ENCODE results near the gene IL22RA1.

The IL22RA1 gene

DNA sequence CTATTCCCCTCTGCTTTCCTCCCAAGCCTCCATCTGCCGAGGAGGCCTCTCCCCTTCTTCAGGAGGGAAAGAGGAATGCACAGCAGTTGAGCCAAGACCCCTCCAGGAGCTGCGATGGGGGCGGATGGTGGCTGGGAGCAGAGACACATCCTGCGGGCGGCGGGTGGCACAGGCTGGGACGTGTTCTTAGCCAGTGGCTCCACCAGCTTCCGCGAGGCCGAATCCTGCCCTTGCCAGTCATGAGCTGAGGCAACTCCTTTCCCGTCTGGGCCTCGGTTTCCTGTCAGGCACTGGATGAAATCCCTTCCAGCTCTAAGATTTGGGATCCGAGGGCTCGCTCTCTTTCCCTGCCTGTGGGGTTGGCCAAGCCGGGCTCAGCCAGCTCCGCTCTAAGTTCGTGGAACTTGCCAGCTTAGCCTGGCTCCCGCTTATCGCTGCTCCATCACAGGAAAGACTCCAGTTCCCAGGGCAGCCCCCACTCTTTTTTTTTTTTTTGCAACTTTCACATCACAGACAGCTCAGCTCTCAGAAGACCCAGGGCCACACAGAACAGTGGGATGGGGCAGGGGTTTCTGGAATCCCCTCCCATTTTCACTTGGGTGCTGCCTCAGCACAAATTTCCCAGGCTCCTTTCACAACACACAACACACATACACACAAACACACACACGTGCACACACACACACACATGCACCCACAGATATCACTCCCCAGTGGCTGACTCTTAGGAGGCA is 31.5 kb downstream of the IL22RA1 start:
- DNase-seq: no peak

DNA sequence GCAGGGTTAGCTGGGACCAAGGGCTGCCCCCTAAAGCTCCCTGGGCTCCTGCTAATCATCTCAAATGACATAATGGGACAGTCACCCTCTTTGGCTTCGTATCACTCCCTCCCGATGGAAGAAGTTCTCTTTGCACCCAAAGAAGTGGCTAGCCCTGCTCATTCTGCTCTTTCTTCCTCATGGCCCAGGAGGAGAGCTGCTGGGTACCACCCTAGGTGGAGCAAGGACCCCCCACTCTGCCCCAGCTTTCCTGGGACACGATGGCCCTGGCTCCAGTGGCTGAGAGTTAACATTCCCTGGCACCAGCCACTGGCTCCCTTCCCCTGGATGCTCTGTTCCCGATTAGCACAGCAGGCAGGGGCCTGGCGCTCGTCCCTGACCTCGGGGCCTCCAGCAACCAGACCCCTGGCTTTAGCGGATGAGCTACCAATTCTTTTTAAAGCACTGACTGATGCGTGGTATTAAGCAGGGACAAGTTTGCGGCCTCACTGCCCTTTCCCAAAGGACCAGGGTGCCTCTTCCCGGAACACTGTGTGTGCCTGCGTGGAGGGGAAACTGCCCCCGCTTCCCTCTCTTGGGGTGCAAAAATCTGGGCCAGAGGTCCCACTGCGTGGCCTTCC is 32.2 kb downstream of the IL22RA1 start:
- DNase-seq: no peak

DNA sequence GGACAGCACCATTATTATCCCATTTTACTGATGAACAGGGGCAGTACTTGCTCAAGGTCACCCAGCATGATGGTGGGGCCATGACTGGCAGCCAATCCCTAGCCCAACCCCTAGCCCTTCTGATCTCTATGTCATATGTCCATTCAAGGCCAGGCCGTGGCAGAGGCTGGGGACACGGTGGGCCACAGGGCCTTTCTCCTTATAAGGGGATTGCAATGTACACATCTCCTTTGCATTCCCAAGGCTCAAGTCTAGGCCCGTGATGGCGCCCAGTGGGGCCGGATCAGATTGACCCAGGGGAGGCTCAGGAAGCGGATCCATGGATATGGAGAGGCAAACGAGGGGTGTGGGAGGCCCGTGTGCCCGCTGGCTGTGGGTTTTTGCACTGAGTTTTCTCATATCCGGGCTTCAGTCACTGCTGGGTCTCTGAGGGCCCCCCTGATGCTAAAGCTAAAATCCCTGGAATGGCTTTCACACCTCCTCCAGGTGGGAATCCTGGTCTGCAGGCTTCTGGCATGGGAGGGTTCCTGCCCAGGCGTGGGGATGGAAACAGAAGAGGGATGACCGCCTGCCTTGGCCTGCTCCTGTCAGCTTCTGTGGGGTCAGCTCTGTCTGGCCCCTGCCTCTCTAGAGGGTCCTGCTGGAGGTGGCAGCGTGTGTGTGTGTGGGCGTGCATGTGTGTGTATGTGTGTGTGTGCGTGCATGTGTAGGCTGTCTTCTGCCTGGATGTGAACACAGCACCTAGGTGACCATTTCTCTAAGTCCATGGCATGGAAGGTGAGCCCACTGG is 33.1 kb downstream of the IL22RA1 start:
- no peak for DNase-seq

DNA sequence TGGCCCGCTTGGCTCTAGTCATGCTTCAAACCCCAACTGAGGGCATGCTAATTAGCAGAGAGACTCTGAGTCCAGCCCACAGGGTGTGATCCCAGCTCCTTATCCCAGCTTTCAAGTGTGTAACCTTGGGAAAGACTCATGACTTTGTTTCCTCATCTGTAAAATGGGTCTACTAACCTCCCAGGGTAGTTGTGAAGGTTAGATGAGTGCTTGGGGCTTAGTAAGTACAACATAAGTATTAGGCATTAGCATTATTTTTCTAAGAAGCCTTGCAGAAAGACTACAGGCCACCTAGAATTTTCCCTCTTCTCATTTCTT is 33.8 kb downstream of the IL22RA1 start:
- DNase-seq: no peak

DNA sequence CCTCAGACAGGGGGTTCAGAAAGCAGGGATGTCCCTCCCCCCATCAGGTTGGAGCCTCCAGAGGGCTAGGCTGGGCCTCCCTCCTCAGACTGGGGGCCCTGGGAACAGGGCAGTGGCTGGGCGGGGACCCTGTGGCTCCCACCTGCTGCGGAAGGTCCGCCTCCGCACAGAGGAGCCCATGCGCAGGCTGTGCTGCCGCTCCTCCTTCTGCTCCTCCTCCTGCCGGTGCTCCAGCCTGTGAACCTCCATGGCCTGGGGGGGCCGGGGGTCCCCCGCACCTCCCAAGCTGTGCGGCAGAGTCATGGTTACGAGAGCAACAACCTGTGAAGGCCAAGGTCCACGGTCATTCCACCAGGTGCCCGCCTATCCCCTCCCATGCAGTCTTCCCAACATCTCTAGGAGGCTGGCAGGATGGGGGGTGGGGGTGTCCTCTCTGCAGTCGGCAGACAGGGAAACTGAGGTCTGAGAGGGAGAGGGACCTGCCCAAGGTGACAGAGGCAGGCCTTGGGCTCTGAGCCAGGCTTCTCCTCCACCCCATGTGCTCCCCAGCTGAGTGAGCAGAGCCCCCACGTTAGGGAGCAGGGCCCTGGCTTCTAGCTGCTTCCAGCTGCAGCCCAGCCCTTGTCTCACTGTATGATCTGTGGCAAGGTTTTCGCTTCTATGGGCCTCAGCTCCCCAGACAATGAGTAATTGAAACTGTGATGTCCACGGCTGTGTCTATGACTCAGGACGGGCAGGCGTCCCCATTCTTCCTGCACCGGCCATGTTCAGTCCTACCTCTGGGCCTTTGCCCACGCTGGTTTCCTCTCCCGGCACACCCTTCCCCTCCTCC is 34.4 kb downstream of the IL22RA1 start:
- DNase-seq: no peak

DNA sequence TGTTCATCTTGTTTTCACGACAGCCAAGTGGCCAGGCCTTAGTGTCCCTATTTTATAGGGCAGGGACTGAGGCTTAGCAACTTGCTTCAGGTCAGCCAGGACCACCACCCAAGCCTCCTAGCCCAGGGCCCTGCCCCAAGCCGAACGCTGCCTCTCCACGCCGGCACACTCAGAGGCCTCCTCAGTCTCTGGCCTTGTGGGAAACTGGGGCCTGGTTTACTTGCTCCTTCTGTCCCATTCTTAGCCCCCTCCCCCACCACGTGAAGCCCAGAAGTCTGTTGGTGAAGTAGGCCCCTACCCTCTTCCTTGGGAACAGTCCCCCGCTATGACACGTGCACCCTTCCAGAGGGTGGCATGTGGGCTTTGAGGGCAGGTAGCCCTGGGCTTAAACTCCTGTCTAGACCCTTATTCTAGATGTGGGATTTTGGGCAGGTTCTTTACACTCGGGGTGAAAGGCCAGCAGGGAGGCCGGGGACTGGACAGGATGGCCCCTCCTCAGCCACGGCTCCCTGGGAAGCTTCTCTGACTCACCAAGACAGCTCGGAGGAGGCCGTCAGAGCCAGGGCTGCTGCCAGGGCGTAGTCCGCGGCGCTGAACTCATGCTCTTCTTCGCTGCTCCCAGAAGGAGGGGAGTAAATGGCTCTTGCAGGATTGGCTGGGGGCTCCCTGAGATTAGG is 35.3 kb downstream of the IL22RA1 start:
- DNase-seq: no peak

DNA sequence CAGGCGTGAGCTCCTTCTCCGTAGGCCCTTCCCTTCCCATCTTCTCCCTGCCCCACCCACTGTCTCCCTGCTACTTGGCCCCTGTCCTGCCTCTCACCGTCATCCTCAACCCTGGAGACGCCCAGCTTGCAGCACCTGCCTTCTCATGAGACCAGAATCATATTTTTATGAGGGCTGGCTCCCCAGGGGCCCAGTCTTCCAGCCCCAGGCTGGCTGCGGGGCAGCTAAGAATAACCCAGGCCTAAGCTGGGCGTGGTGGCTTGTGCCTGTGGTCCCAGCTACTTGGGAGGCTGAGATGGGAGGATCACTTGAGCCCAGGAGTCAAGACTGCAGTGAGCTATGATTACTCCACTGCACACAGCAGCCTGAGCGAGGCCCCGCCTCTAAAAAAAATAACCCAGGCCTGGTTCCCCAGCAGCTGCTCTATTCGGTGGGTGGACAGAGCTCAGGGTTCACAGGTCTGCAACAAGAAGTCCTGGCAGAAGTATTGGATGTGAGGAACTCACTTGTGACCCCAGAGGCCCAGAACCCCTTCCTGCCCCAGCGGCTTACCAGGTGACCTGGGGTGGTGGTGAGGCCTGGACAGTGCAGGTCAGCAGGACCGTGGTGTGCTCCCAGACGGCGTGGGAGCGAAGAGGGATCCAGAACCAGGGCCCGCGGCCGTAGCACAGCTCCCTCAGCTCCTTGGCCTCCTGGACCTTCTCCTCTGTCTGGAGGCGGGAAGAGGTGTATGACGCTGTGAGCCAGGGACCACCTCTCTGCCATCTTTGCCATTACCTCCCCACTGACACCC is 37.4 kb downstream of the IL22RA1 start:
- no peak for DNase-seq

DNA sequence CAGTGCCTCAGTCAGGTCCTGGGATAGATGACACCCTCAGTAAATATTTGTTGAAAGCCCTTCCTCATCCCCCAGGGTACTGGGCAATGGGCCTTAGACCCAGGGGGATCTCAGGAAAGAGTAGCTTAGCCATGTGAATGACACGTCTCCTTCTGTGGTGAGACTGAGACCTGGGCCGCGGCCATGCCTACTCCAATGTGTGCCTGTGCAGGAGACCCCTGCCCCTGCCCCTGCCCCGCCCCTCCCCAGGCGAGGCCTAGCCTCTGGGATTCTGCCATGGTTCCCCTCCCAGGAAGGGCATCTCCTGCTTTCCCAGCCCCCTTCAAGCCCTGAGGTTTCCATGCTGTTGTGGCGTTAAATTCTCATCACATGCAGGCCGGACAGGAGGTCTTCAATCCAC is 38.1 kb downstream of the IL22RA1 start:
- no peak for DNase-seq

DNA sequence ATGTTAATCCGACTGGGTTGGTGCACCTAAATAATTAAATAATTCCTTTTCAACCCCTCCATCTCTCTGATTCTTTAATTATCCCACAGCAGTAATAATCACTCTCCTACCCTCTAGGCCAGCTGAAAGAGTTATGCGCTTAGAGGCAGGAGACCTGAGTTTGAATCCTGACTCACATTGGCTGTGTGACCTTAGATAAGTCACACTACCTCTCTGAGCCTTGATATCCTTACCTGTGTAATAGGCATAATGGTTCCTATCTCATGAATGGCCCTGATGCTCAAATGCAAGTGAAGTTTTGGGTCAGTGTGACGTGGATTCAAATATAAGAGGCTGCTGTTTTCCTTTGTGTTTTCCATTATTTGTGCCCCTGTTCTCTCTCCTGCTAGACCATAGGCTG is 39.1 kb downstream of the IL22RA1 start:
- no peak for DNase-seq

DNA sequence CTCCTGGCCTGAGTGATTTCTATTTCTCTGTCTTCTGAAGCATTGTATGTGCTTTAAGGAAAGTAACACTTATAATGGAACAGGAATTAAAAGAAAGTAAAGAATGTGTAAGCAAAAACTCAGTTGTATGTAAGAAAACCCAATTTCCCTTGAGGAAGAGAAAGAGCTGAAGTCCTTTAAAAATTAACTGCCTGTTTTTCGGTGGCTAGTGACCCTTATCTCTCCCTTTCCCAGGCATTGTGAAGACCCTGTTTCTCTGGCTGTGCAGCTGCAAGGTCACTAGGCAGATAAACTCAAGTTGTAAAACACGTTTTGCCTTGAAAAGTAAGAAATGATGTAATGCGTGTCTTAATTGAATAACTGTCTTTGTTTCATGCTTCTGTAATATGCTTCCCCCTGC is 39.5 kb downstream of the IL22RA1 start:
- DNase-seq: no peak

DNA sequence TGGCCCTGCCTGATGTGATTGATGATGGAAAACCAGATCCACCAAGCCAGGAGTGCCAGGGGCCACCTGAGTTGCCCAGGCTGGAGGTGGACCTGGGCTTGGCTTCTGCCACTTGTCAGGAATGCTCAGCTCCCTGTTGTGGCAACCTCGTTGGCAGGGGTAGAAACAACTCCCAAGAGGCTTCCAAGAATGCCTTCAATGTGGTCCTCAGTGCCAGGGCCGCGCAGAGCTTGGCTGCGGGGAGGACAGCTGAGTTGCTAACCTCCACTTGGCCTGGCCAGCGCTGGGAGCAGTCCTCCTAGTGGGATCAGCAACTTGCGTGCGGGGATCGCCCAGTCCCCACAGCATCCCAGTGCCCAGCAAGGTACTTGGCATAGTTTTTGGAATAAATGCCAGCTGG is 40.0 kb downstream of the IL22RA1 start:
- no peak for DNase-seq

DNA sequence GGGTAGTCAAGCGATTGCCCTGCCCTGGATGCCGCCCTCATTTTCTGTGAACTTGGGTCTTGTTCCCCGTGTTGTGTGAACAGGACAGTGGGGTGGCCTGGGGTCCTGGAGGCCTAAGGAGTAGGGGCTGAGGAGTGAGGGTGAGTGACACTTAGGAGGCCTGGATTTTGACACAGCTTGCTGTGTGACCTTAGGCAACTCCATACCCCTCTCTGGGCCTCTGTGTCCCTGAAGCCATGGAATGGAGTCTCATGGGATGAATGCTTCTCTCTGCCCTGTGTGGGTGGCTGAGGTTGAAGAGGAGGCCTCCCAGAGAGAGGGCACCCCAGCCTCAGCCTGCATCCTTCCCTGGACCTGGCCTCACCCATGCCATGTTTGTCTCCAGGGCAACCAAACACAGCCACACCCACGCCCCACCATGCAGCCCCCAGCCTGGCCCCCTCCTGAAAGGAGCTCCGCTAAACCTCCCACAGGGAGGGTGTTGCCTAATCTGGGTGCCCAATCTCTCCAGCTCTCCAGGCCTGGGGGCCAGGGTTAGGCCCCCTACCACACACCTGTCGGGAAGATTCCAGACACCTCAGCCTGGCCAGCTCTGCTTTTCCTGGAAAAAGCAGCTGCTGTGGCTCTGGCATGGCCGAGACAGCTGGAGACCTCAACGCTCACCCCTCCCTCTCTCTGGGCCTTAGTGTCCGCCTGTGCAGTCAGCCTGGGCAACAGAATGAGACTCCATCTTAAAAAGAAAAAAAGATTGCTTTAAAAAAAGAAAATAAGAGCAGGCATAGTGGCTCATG is 40.9 kb downstream of the IL22RA1 start:
- no peak for DNase-seq

DNA sequence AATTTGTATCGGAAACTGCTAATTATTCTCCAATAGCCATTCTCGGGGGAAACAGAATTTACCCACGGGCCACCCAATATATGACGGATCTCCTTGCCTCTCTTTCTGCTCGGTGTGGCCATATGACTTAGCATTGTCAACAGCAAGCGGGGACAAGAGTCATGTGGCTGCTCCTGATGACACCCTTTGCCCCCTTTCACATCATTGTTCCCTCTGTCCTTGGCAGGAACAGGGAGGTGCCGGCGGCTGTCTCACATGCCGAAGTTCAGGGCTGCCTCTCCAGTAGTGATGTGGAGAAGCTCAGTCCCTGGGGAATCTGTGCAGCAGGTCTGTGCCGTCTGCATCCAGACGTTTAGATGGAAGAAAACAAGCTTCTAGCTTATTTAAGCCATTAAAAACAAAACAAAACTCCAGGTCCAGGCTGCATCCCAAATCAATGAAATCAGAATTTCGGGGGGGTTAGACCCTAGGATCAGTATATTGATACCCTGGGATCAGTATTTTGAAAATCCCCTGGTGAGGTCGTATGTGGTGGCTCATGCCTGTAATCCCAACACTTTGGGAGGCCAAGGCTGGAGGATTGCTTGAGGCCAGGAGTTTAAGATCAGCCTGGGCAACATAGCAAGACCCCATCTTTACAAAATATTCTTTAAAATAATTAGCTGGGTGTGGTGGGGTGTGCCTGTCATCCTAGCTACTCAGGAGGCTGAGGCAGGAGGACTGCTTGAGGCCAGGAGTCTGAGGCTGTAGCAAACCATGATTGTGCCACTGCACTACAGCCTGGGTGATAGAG is 41.8 kb downstream of the IL22RA1 start:
- DNase-seq: no peak

DNA sequence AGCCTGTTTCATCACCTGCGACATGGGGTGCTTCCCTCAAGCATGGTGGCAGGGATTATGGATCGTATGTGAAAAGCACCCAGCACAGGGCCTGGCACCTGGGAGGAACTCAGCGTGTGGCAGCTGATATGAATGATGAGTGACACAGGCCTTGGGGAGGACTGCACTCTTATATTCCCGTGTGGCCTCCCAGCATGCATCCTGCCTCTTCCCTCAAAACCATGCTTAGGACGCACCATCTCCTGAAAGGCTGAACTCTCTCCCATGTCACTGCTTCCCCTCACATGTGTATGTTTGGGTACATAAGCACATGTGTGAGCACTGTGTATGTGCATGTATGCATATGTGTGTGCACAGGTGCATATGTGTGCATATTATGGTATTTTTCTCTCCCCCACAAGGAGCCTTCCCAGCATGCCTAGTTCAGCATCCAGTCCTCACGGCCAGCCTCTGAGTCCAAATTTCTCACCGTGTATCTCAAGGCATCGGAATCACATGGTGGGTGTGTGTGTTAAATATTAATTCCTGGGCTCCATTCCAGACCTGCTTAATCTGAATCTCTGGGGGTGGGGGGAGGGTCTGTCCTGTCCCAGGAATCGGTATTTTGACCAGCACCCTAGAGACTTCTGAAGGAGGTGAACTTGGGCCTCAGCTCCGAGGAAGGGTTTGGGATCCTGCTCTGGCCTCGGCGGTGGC is 43.8 kb downstream of the IL22RA1 start:
- no peak for DNase-seq

DNA sequence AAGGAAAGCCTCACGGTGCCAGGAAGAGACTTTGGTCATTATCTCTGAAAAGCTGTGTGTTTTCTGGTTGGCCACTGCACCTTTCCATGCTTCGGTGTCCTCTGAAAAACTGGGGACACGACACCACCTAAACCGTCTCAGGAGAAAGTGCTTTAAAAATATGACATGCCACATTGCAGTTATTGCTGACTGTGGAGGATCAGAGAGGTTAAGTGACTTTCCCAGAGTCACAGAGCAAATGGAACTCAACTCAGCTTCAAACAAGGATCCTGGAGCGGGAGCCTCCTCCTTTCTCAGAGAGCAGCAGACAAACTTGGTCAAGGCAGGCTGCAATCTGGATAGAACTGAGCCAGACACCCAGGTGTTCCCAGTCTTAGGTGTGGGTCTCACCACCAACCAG is 44.8 kb downstream of the IL22RA1 start:
- DNase-seq: no peak

DNA sequence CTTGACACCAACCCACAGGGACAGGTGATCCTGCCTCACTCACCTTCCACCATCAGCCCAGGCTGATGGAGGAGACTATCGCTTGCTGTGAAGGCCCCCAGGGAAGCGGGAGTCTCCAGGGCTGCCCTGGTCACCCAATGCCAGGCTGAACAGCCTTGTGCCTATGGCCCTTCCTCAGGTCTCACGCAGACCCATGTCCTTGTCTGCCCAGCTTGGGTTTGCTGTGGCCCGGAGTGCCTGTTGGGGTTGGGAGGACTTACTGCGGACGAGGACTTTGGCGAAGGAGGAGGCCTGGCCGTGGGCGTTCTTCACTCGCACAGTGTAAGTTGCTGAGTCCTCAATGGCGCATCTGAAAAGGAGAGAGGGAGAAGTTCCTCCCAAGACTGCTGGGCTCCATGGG is 45.3 kb downstream of the IL22RA1 start:
- DNase-seq: no peak

DNA sequence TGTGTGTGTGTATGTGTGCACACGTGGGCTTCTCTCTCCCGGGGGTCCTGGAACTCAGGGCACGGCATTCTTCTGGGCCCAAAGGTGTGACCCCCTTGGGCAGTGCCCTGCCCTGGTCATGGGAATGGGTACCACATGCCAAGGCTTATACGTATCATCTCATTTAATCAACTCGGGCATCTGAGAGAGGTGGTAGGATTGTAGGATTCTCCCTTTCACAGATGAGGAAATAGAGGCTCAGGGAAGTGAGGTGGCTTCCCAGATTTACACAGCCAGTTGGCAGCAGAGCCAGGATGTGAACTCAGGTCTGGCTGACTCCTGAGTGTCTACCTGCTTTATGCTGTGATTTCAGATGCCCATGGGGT is 46.2 kb downstream of the IL22RA1 start:
- no peak for DNase-seq

DNA sequence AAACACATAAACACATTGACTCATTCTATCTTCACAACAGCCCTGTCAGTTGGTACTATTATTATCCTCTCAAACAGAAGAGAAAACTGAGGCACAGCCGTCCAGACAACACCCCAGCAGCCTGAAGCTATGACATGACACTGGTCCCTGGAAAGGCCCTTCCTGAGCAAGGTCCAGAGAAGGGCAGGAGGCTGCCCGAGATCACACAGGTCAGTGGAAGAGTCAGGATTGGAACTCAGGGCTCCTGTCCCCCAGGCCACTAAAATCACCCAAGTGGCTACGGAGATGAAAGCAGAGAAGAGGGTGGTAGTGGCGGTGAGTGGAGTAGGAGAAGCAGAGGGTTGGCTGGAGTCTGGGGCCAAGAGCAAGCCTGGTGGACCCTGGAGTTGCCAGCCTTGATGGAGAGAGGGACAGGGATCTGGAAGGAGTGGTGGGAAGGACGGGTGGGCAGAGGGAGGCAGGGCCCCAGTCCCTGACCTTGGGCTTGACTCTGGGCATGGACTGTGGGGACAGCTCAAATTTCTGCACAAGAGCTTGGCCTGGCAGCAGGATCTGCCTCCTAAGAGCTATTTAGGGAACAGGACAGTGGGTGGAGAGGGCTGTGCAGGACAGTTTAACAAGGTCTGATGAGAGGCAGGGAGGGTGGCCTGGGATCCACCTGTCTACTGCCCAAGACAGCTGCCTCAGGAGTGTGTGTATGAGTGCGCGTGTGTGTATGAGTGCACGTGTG is 46.8 kb downstream of the IL22RA1 start:
- no peak for DNase-seq
